Fibroblast of mammary gland (primary cell): ENCODE results near the gene SPECC1.

Experiments used
- DNase-seq: peaks from one replicate; pipeline ENCODE4 v3.0.0-alpha.2; 2010; ENCODE audit warnings: low read depth
- H3K4me3 ChIP-seq: 2 replicates; pipeline ENCODE4 v1.5.1; 2011; ENCODE audit warnings: low read depth, mild to moderate bottlenecking, low read length, moderate library complexity; ENCODE audit not compliant: control insufficient read depth
- TF ChIP-seq, protein P1 (sequence below): conservative IDR thresholded peaks from 2 replicates; pipeline ENCODE4 v1.5.1; 2011; ENCODE audit warnings: low read depth, low read length, inconsistent platforms; ENCODE audit not compliant: control insufficient read depth, insufficient read depth

Gene SPECC1

DNA sequence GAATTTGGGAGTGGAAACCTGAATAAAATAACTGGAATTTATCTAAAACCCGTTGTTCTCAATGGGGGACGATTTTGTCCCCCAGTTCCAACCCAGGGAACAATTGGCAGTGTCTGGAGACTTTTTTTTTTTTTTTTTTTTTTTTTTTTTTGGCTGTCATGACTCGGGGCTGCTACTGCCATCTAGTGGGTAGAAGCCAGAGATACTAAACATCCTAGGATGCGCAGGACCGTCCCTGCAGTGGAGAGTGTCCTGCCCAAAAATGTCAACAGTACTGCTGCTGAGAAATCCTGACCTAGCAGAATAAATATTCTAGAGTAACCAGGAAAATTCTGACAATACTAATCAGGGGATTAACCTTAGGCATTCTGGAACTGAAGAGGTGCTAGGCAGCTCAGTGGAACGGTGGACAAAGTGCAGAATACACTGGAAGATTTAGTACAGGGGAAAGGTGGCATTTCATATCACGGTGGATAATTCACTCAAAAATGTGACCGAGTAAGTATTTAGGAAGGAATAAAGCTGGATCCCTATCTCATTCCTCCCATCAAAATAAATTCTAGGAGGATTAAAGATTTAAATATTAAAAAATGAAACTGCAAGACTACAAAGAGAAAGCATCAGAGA lies 107.6 kb downstream of the SPECC1 start:
- H3K4me3 ChIP-seq = no peak overlapping the region
- TF ChIP-seq, protein P1, sequence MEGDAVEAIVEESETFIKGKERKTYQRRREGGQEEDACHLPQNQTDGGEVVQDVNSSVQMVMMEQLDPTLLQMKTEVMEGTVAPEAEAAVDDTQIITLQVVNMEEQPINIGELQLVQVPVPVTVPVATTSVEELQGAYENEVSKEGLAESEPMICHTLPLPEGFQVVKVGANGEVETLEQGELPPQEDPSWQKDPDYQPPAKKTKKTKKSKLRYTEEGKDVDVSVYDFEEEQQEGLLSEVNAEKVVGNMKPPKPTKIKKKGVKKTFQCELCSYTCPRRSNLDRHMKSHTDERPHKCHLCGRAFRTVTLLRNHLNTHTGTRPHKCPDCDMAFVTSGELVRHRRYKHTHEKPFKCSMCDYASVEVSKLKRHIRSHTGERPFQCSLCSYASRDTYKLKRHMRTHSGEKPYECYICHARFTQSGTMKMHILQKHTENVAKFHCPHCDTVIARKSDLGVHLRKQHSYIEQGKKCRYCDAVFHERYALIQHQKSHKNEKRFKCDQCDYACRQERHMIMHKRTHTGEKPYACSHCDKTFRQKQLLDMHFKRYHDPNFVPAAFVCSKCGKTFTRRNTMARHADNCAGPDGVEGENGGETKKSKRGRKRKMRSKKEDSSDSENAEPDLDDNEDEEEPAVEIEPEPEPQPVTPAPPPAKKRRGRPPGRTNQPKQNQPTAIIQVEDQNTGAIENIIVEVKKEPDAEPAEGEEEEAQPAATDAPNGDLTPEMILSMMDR = peak; percentile 61
- DNase-seq = peak; percentile 54

DNA sequence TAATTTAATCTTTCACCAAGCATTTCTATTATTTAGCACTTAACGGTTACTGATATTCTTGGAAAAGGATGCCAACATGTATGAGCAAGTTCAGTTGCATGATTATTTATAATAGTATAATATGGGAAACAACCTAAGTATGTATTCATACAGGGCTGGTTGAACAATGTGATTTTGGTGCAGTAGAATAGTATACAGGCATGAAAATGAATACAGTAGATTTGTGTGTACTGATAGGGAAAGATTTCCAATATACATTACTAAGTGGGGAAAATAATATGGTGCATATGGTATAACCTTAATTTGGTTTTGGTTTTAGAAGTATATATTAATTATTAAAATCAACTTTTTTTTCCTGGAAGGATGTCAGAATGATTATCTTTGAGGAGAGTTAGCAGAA lies 109.1 kb downstream of the SPECC1 start:
- no peak overlapping the region for H3K4me3 ChIP-seq
- TF ChIP-seq, protein P1 = no peak

DNA sequence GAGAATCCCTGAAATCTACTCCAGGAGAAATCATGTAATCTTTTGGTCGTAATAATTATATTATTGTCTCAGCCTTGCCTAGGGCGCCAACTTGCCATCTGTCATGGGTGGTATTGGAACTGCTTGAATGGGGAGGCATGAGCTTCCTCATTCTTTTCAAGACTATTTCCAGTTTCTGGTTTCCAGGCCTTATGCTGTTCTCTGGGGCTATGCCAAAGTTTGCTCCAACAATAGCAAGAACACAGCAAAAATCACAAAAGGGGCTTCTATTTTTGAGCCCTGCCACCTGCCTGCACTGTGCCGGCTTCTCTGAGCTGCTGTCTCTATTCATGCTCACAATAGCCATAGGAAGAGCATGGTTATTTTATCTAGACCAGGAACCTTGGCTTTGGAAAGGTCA lies 111.7 kb downstream of the SPECC1 start:
- DNase-seq = no peak
- TF ChIP-seq, protein P1 = no peak
- H3K4me3 ChIP-seq = no peak overlapping the region

More for the DNA sequence above, 109.1 kb downstream of the SPECC1 start:
- no peak for DNase-seq

DNA sequence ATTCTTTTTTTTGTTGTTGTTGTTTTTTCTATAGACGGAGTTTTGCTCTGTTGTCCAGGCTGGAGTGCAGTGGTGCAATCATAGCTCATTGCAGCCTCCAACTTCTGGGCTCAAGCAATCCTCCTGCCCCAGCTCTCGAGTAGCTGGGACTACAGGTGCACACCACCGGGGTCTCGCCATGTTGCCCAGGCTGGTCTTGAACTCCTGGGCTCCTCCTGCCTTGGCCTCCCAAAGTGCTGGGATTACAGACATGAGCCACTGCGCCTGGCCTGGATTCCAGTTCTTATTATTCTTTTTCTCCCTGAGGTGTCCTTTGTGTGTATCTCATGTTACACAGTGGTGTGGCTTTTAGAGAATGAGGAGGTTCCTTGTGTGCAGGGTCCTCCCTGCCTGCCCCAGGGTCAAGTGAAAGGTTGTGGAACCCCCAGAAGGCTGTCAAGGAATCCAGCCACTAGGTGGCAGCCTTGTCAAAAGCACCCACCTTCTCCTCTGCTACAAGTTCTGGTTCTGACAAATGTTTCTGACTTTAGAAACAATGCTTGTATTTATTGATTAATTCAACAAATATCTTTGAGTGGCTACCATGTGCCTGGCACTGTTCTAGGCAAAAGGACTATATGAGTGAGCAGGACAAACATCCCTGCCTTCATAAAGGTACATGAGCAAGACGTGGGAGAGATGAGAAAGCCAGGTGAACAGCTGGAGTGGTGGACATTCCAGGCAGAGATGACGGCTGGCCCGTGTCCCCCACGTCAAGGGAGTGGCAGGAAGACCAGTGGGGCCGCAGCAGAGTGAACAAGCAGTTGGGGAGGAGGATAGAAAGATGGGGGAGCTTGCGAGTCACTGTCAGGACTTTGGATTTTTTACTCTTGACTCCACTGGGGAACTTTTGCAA lies 112.4 kb downstream of the SPECC1 start:
- DNase-seq = peak; percentile 66
- TF ChIP-seq, protein P1 = peak; percentile 89
- no peak overlapping the region for H3K4me3 ChIP-seq

DNA sequence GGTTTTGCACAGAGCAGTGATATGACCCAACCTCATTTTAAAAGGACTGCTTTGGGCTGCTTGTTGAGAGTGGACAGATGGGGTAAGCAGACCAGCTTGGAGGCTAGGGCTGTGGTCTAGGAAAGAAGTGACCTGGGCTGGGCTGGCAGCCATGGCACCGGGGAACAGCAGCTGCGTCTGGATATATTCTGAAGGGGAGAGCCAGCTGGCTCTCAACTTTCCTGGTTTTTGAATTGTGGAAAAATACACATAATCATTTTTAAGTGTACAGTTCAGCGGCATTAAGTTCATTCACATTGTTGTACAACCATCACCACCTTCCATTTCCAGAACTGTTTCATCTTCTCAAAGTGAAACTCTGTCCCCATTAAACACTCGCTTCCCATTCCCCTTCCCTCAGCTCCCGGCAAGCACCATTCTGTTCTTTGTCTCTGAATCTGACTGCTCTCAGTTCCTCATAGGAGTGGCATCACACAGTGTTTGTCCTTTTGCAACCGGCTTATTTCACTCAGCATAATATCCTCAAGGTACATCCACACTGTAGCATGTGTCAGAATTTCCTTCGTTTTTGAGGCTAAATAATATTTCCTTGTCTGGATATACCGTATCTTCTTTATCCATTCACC lies 113.2 kb downstream of the SPECC1 start:
- no peak overlapping the region for H3K4me3 ChIP-seq
- no peak for DNase-seq
- TF ChIP-seq, protein P1 = no peak

DNA sequence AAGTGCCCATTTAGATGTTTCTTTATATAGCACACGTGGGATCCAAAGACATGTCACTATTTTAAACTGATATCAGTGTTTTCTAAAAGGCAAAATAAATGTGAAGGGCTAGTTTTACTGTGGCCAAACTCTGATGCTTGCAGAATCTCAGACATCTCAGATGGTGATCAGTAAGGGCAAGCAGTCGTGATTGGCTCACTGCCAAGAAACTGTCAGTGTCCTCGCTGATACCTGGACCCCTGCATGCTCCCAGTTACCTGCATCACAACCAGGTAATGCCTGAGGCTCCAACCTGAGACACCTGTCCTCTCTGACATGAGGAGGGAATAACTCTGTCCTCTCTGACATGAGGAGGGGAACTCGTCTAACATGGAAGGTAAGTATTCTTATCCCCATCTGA lies 114.0 kb downstream of the SPECC1 start:
- no peak overlapping the region for H3K4me3 ChIP-seq
- TF ChIP-seq, protein P1 = no peak
- DNase-seq = no peak
